ENCODE measurements around the gene LAMTOR5. TPM values are rescaled to one million over a fixed set of nuclear protein-coding genes. Genes with fewer than 3 reads are reported as not detected.
A peak's percentile ranks its signal among the peaks of the same experiment; 100 is the strongest.
"Not testable (repeated sequence)": the region's sequence is repeated elsewhere in the genome, so short reads cannot be mapped to it uniquely, and the experiment has no call there.

LAMTOR5 gene
- total RNA-seq, 2 donors from 2014 or later: 89.2 to 101 TPM

DNA sequence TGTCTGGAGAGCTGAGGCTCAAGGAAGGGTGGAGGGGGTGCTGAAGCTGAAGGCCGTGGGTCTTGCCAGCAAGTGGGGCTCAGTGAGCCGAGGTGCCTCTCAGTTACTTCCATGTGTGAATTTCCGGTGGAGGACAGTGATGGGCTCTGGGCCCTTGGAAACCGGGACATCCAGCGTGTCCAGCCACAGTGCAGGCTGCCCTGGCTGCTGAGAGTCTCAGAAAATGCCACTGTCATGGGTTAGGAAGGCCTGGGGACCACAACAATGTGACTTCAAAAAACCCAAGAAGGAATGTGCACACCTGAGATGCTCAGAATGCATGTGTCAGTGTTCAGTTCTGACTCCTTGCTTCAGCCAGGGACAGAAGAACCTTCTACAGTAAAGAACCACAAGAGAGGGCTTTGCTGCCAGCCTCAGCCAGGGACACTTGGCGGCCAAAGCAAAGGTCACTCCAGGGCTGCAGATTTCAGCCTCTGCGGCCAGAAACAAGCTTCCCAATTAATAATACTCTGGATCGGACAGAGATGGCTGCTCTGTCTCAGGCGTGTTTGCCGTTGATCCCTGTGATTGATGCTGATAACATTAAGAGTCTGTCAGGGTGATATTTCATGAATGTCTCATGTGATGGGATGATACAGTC is 12.6 kb upstream of the LAMTOR5 start:
- Mint-ChIP-seq H3K36me3 (ENCODE audit: insufficient read depth in 2 of 2) (no peaks in the 10 kb centered on the region), H3K4me1 (ENCODE audit: low read depth) (peaks cover 4% of the 10 kb centered on the region), H3K4me3 (no peak overlapping the region), H3K9me3 (no peaks in the 10 kb centered on the region), H3K27ac (no peak overlapping the region), H3K27me3 (ENCODE audit: low read depth) (peaks cover 8% of the 10 kb centered on the region)
- DNase-seq: no peak
- no peak for ATAC-seq (replicated peaks in 1 of 2)

DNA sequence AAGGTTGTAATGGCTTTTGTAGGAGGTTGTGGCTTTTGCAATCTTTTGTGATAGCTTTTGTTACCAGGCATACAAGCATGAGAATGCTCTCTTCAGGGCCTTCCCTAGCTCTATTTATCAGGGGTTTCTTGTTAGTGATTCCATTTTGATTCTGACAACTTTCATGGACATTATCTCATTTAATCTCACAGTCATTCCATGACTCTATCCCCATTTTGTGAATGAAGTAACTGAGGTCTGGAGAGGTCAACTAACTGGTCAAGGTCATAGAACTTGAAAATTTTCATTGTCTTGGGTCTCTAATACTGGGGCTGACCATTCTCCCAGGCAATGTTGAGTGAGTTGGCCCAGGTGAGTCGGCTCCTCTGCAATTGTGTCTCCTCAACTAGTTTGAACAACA is 11.2 kb upstream of the LAMTOR5 start:
- no peak for ATAC-seq (replicated peaks in 1 of 2)

DNA sequence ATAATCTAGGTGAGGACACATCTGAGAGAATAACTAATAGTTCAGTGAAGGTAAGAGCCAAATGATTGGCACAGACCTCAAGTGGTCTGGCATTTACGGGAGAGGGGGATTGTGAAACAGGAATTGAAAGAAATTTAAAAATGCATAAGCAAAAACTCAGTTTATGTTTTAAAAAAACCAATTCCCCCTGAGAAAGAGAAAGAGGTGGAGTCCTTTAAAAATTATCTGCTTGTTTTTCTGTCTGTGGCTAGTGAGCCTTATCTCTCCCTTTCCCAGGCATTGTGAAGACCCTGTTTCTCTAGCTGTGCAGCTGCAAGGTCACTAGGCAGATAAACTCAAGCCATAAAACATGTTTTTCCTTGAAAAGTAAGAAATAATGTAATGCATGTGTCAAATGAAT is 5.6 kb upstream of the LAMTOR5 start:
- H3K9me3 Mint-ChIP-seq; H3K36me3 Mint-ChIP-seq (ENCODE audit: insufficient read depth in 2 of 2); H3K4me3 Mint-ChIP-seq; H3K27ac Mint-ChIP-seq; H3K27me3 Mint-ChIP-seq (ENCODE audit: low read depth); ATAC-seq (replicated peaks in 1 of 2); DNase-seq: not testable (repeated sequence)
- H3K4me1 Mint-ChIP-seq (ENCODE audit: low read depth): peaks cover 10% of the 10 kb centered on the region

More for the DNA sequence above, 11.2 kb upstream of the LAMTOR5 start:
- no peak for DNase-seq
- H3K9me3 Mint-ChIP-seq: no peaks in the 10 kb centered on the region
- no peak overlapping the region for H3K27ac Mint-ChIP-seq
- peaks cover 4% of the 10 kb centered on the region for H3K4me1 Mint-ChIP-seq (ENCODE audit: low read depth)
- no peaks in the 10 kb centered on the region for H3K36me3 Mint-ChIP-seq (ENCODE audit: insufficient read depth in 2 of 2)
- H3K27me3 Mint-ChIP-seq (ENCODE audit: low read depth): peaks cover 4% of the 10 kb centered on the region
- H3K4me3 Mint-ChIP-seq: no peak overlapping the region

DNA sequence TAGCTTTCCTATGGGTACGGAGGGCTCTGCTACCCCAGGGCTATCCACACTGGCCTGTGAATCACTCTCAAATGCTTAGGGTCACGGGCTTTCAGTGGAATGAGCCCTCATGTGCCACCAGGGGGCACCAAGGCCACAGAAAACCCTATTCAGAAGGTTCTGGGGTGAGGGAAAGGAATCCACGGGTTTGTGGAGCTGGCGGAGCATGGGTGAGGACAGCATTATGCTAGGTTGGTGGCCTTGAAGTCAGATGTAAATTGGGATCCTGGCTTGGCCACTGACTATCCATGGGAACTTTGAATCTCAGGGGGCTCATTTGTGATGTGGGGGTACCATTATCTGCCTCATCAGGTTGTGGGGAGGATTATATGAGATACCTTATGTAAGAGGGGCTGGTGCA is 5.1 kb upstream of the LAMTOR5 start:
- Mint-ChIP-seq H3K4me1 (ENCODE audit: low read depth) (peaks cover 10% of the 10 kb centered on the region), H3K27ac (no peak overlapping the region), H3K27me3 (ENCODE audit: low read depth) (no peaks in the 10 kb centered on the region), H3K9me3 (no peaks in the 10 kb centered on the region), H3K4me3 (no peak overlapping the region), H3K36me3 (ENCODE audit: insufficient read depth in 2 of 2) (peaks cover under 1 to 1% of the 10 kb centered on the region in 2 donors)
- peak; percentile 57 to 67 for DNase-seq
- ATAC-seq (replicated peaks in 1 of 2): peak; percentile 41 to 49

DNA sequence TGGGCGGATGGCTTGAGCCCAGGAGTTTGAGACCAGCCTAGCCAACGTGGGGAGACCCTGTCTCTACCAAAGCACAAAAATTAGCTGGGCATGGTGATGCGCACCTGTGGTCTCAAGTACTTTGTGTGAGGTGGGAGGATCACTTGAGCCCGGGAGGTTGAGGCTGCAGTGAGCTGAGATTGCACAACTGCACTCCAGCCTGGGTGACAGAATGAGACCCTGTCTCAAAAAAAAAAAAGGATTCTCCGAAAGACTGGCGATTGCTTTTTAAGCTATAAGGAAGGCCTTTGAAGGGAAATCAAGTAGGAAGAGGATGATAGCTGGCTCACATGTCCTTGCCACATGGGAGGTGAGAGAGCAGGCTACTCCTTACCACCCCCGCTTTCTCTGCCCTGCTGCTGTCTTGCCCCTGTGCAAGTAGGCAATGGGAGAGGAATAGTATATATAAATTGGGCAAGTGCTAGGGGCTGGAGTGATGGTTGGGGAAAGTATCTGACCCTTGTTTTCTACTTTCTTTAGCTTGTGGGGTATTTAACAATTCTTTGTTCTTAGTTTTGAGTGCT is 3.8 kb upstream of the LAMTOR5 start:
- peaks cover 2 to 4% of the 10 kb centered on the region in 2 donors for H3K36me3 Mint-ChIP-seq (ENCODE audit: insufficient read depth in 2 of 2)
- no peaks in the 10 kb centered on the region for H3K9me3 Mint-ChIP-seq
- H3K4me1 Mint-ChIP-seq (ENCODE audit: low read depth): peaks cover 16% of the 10 kb centered on the region
- no peak for DNase-seq
- ATAC-seq (replicated peaks in 1 of 2): no peak
- H3K4me3 Mint-ChIP-seq: no peak overlapping the region
- H3K27ac Mint-ChIP-seq: no peak overlapping the region
- no peaks in the 10 kb centered on the region for H3K27me3 Mint-ChIP-seq (ENCODE audit: low read depth)

DNA sequence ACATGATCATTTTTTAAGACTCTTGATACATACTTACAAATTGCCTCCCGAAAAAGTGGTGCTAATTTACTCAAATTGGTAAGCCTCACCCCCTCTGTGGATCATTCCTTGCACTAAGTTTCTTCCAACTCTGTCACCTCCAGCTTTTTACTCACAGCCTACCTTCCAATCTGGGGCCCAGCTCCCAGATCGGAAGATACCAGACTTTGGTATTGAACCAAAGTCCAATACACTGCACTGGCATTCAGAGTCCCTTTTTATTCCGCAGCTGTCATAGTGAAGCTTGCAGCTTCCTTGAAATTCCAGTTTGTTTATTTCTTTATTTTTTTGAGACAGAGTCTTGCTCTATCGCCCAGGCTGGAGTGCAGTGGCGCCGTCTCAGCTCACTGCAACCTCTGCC is 1.8 kb upstream of the LAMTOR5 start:
- Mint-ChIP-seq H3K9me3 (no peaks in the 10 kb centered on the region), H3K27me3 (ENCODE audit: low read depth) (no peaks in the 10 kb centered on the region), H3K4me3 (peak overlapping the region; percentile 97 to 100), H3K27ac (peak overlapping the region; percentile 92), H3K4me1 (ENCODE audit: low read depth) (peaks cover 22% of the 10 kb centered on the region), H3K36me3 (ENCODE audit: insufficient read depth in 2 of 2) (peaks cover 2 to 4% of the 10 kb centered on the region in 2 donors)
- no peak for DNase-seq
- ATAC-seq (replicated peaks in 1 of 2): no peak

DNA sequence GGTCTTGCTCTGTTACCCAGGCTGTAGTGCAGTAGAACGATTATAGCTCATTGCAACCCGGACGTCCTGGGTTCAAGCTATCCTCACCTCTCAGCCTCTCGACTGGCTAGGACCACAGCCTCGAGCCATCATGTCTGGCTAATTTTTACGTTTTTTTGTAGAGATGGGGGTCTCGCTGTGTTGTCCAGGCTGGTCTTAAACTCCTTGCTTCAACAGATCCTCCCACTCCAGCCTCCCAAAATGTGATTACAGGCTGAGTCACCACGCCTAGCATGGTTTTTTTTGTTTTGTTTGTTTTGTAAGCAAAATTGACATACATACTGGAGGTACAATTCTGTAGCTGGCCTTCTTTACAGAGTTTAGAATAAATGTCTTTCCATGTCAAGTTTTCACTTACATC is 994 bp upstream of the LAMTOR5 start:
- DNase-seq (no peak), ATAC-seq (replicated peaks in 1 of 2) (no peak)
- H3K9me3 Mint-ChIP-seq: no peaks in the 10 kb centered on the region
- peak overlapping the region; percentile 97 to 100 for H3K4me3 Mint-ChIP-seq
- H3K36me3 Mint-ChIP-seq (ENCODE audit: insufficient read depth in 2 of 2): peaks cover 2 to 6% of the 10 kb centered on the region in 2 donors
- no peaks in the 10 kb centered on the region for H3K27me3 Mint-ChIP-seq (ENCODE audit: low read depth)
- peak overlapping the region; percentile 92 for H3K27ac Mint-ChIP-seq
- H3K4me1 Mint-ChIP-seq (ENCODE audit: low read depth): peaks cover 23% of the 10 kb centered on the region

DNA sequence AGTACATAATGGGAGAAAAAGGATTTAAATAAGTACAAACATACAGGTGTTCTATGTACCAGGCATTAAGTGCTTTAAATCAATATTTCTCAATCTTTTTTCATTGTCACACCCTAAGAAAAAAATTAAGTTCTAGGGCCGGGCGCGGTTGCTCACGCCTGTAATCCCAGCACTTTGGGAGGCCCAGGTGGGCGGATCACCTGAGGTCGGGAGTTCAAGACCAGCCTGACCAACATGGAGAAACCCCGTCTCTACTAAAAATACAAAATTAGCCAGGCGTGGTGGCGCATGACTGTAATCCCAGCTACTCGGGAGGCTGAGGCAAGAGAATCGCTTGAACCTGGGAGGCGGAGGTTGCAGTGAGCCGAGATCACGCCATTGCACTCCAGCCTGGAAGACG is 1.1 kb downstream of the LAMTOR5 start:
- H3K36me3 Mint-ChIP-seq (ENCODE audit: insufficient read depth in 2 of 2); DNase-seq; H3K27me3 Mint-ChIP-seq (ENCODE audit: low read depth); H3K9me3 Mint-ChIP-seq; ATAC-seq (replicated peaks in 1 of 2): not testable (repeated sequence)
- peak overlapping the region; percentile 92 for H3K27ac Mint-ChIP-seq
- peak overlapping the region; percentile 97 to 100 for H3K4me3 Mint-ChIP-seq
- peaks cover 23% of the 10 kb centered on the region for H3K4me1 Mint-ChIP-seq (ENCODE audit: low read depth)

DNA sequence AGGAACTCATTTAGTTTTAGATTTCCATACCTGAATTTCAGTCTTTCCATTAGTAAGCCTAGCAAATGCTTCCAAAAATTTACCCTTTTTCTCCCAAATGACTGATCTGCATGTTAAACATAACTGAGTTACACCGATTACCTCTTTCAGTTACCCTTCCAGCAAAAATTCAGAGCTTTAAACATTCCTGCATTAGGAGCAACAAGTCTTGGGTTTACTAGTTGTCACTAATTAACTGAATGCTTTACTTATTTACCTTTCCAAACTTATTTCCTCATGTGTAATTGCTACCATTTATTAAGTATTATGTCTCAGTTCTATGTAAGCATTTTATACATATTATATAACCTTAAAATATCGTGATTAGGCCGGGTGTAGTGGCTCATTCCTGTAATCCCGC is 3.1 kb downstream of the LAMTOR5 start:
- ATAC-seq (replicated peaks in 1 of 2): no peak
- no peak for DNase-seq
- Mint-ChIP-seq H3K9me3 (no peaks in the 10 kb centered on the region), H3K27me3 (ENCODE audit: low read depth) (no peaks in the 10 kb centered on the region), H3K36me3 (ENCODE audit: insufficient read depth in 2 of 2) (peaks cover 4 to 13% of the 10 kb centered on the region in 2 donors), H3K4me1 (ENCODE audit: low read depth) (peaks cover 20% of the 10 kb centered on the region), H3K27ac (peak overlapping the region; percentile 3), H3K4me3 (no peak overlapping the region)

DNA sequence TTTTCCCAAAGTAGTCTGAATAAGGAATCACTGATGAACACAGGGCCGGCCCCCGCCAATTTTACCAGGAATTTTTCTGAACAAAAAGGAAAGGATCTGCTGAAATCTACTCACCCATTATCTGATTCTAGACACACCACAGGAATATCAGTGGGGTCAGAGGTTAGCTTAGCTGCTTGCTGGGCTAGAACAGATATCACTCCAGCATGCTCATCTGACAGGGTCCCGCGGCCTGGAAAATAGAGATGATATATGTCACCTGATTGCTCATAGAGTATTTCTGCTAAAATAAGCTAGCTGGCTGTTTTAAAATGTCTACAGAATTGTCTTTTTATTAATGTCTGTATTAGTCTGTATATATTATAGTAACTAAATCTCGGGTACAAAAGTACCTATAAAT is 3.7 kb downstream of the LAMTOR5 start:
- Mint-ChIP-seq H3K9me3 (no peaks in the 10 kb centered on the region), H3K4me1 (ENCODE audit: low read depth) (peaks cover 19% of the 10 kb centered on the region), H3K27me3 (ENCODE audit: low read depth) (no peaks in the 10 kb centered on the region), H3K27ac (peak overlapping the region; percentile 3), H3K36me3 (ENCODE audit: insufficient read depth in 2 of 2) (peaks cover 4 to 13% of the 10 kb centered on the region in 2 donors), H3K4me3 (no peak overlapping the region)
- DNase-seq (no peak), ATAC-seq (replicated peaks in 1 of 2) (no peak)

DNA sequence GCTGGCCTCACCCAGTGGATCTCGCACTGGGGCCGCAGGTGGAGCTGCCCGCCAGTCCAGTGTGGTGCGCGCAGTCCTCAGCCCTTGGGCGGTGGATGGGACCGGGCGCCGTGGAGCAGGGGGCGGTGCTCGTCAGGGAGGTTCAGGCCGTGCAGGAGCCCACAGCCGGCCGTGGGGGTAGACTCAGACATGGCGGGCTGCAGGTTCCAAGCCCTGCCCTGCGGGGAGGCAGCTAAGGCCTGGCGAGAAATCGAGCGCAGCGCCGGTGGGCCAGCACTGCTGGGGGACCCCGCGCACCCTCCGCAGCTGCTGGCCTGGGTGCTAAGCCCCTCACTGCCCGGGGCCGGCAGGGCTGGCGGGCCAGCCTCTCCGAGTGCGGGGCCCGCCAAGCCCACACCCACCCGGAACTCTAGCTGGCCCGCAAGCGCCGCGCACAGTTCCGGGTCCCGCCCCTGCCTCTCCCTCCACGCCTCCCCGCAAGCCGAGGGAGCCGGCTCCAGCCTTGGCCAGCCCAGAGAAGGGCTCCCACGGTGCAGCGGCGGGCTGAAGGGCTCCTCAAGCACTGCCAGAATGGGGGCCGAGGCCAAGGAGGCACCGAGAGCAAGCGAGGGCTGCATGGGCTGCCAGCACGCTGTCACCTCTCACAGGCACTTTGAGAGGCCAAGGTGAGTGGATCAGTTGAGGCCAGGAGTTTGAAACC is 11.1 kb downstream of the LAMTOR5 start:
- peaks cover 11 to 13% of the 10 kb centered on the region in 2 donors for H3K36me3 Mint-ChIP-seq (ENCODE audit: insufficient read depth in 2 of 2)
- not testable (repeated sequence) for DNase-seq; H3K4me1 Mint-ChIP-seq (ENCODE audit: low read depth); H3K27me3 Mint-ChIP-seq (ENCODE audit: low read depth); H3K4me3 Mint-ChIP-seq; H3K27ac Mint-ChIP-seq; H3K9me3 Mint-ChIP-seq; ATAC-seq (replicated peaks in 1 of 2)

DNA sequence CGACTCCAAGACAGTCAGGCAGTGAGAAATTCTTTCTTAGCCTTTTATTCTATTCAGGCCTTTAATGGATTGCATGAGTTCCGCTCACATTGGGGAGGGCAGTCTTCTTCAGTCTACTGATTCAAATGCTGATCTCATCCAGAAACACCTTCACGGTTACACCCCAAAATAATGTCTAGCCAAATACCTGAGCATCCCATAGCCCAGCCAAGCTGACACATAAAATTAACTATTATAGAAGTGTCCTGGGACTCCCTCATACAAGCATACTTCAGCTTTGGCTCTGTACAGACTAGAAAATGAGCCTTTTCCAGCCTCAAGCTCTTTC is 13.0 kb downstream of the LAMTOR5 start:
- DNase-seq (no peak), ATAC-seq (replicated peaks in 1 of 2) (no peak)
- Mint-ChIP-seq H3K4me1 (ENCODE audit: low read depth) (no peaks in the 10 kb centered on the region), H3K4me3 (no peak overlapping the region), H3K9me3 (no peaks in the 10 kb centered on the region), H3K27me3 (ENCODE audit: low read depth) (no peaks in the 10 kb centered on the region), H3K27ac (peak overlapping the region; percentile 71), H3K36me3 (ENCODE audit: insufficient read depth in 2 of 2) (peaks cover 9 to 10% of the 10 kb centered on the region in 2 donors)

DNA sequence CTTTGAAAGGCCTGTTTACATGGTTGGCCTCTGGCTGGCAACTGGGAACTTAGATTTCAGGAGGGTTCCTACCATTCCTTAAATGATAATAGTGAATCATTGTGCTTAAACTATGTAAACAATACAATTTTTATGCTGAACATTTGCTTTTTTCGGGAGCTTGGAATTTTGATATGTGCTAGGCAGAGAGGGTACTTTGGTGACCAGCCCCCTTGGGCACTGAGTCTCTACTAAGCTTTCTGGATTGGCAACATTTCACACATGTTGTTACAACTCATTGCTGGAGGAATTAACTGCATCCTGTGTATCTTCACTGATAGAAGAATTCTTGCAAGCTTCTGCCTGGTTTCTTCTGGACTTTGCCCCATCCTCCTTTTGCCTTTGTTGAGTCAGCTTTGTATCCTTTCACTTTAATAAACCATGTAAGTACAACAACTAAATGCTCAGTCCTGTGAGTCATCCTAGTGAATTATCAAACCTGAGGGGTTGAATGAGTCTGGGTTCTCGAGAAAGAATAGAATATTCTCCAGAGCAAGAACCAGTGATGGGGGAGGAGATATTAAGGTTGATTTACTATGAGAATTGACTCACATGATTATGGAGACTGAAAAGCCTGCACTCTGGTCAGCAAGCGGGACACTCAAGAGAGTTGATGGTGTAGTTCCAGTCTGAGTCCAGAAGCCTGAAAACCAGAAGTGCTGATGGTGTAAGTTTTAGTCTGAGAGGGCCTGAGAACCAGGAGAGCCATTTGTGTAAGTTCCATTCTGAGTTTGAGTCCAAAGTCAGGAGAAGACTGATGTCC is 13.6 kb downstream of the LAMTOR5 start:
- Mint-ChIP-seq H3K27me3 (ENCODE audit: low read depth) (no peaks in the 10 kb centered on the region), H3K4me3 (no peak overlapping the region), H3K9me3 (no peaks in the 10 kb centered on the region), H3K4me1 (ENCODE audit: low read depth) (no peaks in the 10 kb centered on the region), H3K36me3 (ENCODE audit: insufficient read depth in 2 of 2) (peaks cover 9 to 10% of the 10 kb centered on the region in 2 donors), H3K27ac (peak overlapping the region; percentile 11)
- ATAC-seq (replicated peaks in 1 of 2) (peak in 1 of 2 donors; percentile 28), DNase-seq (no peak)
